Measurements from ENCODE around the gene TEKT1. TPM values are rescaled to one million over a fixed set of nuclear protein-coding genes. Genes with fewer than 3 reads are reported as not detected.
"Not testable (repeated sequence)": the region's sequence is repeated elsewhere in the genome, so short reads cannot be mapped to it uniquely, and the experiment has no call there.

Gene TEKT1
- total RNA-seq, 1 experiment from 2014 or later: not detected

DNA sequence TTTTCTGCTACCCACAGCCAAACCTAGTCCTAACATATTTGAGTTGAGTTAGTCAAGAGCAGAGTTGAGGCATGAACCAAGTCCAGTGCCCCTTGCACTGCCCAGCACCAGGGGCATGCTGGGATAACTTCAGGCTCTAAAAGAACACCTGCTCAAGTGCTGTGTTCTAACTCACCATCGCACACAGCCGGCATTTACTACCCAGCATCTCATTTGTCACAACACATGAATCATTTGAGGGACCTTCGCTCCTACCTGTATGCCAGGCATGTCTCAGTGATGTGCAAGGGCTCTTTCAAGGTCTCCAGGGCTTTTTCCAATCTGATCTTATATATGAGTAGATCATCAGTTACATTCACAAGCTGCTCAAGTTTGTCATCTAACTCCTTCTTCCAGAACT, 12.6 kb downstream of the TEKT1 start:
- TF ChIP-seq YY1 (IDR thresholded peaks at IDR 0.05; ENCODE audit: extremely low read depth, insufficient replicate concordance, low read depth, low read length): no peak
- TF ChIP-seq CBX3 (IDR thresholded peaks at IDR 0.05; ENCODE audit: low read depth): no peak
- no peak for TF ChIP-seq RAD21 (IDR thresholded peaks at IDR 0.05; ENCODE audit: low read depth)
- TF ChIP-seq, protein P1, sequence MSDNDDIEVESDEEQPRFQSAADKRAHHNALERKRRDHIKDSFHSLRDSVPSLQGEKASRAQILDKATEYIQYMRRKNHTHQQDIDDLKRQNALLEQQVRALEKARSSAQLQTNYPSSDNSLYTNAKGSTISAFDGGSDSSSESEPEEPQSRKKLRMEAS (IDR thresholded peaks at IDR 0.05): no peak
- Histone ChIP-seq H3K36me3 (ENCODE audit: control insufficient read depth in 1 of 2, insufficient read depth in 2 of 2, low read length in 2 of 2) (no peaks in the 10 kb centered on the region), H4K20me1 (ENCODE audit: insufficient read depth) (no peaks in the 10 kb centered on the region), H3K4me2 (ENCODE audit: low read length) (no peak overlapping the region), H3K79me2 (ENCODE audit: insufficient read depth, low read length) (no peaks in the 10 kb centered on the region), H3K4me1 (ENCODE audit: control insufficient read depth in 1 of 2, insufficient read depth in 2 of 2, low read length in 2 of 2) (peaks cover 0 to 8% of the 10 kb centered on the region in 2 experiments; a peak in 2 of 4 replicates), H3K4me3 (replicated peaks in 1 of 2; ENCODE audit: low read depth in 1 of 2, low read length in 2 of 2) (no peak overlapping the region), H3K9me2 (ENCODE audit: insufficient read depth) (no peaks in the 10 kb centered on the region), H3K9ac (ENCODE audit: low read length) (no peak overlapping the region), H3K9me3 (ENCODE audit: control insufficient read depth in 1 of 2, insufficient read depth in 1 of 2, low read depth in 1 of 2, low read length in 2 of 2) (no peaks in the 10 kb centered on the region), H3K27me3 (ENCODE audit: insufficient read depth, low read length) (peaks cover 7% of the 10 kb centered on the region; the same call in 1 of the 2 replicates), H2AFZ (ENCODE audit: low read depth, low read length, poor library complexity, severe bottlenecking) (no peak overlapping the region), H3K27ac (ENCODE audit: low read depth, low read length) (no peak overlapping the region)
- ChIA-PET RAD21 (ENCODE audit: low non-redundant PET in 1 of 2, low total read pairs in 2 of 2, uncharacterized antibody in 2 of 2, unreplicated experiment in 2 of 2) (no interaction called here), CTCF (no interaction called here), POLR2A (no interaction called here)
- BruUV-seq (replicated peaks): no TSS peak
- intact Hi-C loops (cut with micrococcal nuclease): no loop called here
- no peak for DNase-seq (ENCODE audit: low read depth, low spot score)
- no peak for ATAC-seq

DNA sequence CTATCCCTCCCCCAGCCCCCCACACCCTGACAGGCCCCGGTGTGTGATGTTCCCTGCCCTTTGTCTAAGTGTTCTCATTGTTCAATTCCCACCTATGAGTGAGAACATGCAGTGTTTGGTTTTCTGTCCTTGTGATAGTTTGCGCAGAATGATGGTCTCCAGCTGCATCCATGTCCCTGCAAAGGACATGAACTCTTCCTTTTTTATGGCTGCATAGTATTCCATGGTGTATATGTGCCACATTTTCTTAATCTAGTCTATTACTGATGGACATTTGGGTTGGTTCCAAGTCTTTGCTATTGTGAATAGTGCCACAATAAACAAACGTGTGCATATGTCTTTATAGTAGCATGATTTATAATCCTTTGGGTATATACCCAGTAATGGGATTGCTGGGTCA, 15.2 kb downstream of the TEKT1 start:
- ATAC-seq; CTCF ChIA-PET; POLR2A ChIA-PET; DNase-seq (ENCODE audit: low read depth, low spot score); H2AFZ ChIP-seq (ENCODE audit: low read depth, low read length, poor library complexity, severe bottlenecking); H3K27me3 ChIP-seq (ENCODE audit: insufficient read depth, low read length); BruUV-seq (replicated peaks); H3K4me1 ChIP-seq (ENCODE audit: control insufficient read depth in 1 of 2, insufficient read depth in 2 of 2, low read length in 2 of 2); RAD21 ChIA-PET (ENCODE audit: low non-redundant PET in 1 of 2, low total read pairs in 2 of 2, uncharacterized antibody in 2 of 2, unreplicated experiment in 2 of 2); H3K9ac ChIP-seq (ENCODE audit: low read length); H3K9me2 ChIP-seq (ENCODE audit: insufficient read depth); H3K4me2 ChIP-seq (ENCODE audit: low read length); H3K27ac ChIP-seq (ENCODE audit: low read depth, low read length); H3K79me2 ChIP-seq (ENCODE audit: insufficient read depth, low read length); H3K36me3 ChIP-seq (ENCODE audit: control insufficient read depth in 1 of 2, insufficient read depth in 2 of 2, low read length in 2 of 2); H3K4me3 ChIP-seq (replicated peaks in 1 of 2; ENCODE audit: low read depth in 1 of 2, low read length in 2 of 2); H4K20me1 ChIP-seq (ENCODE audit: insufficient read depth); intact Hi-C loops (cut with micrococcal nuclease); H3K9me3 ChIP-seq (ENCODE audit: control insufficient read depth in 1 of 2, insufficient read depth in 1 of 2, low read depth in 1 of 2, low read length in 2 of 2): not testable (repeated sequence)
